Fibroblast of the aortic adventitia (primary cell): ENCODE data around the gene CLEC16A. TPM values are rescaled to one million over a fixed set of nuclear protein-coding genes. Genes with fewer than 3 reads are reported as not detected.

Source experiments
- DNase-seq: peaks from one replicate; pipeline ENCODE4 v3.0.0-alpha.2; 2010; ENCODE audit warnings: low read depth
- H3K4me3 ChIP-seq: 2 replicates; pipeline ENCODE4 v1.5.1; 2011; ENCODE audit warnings: low read depth, mild to moderate bottlenecking, control low read depth, low read length, moderate library complexity
- CTCF ChIP-seq: IDR thresholded peaks from 2 replicates; pipeline ENCODE4 v1.5.1; 2011; ENCODE audit warnings: mild to moderate bottlenecking, low read length, control low read depth, inconsistent platforms; ENCODE audit not compliant: insufficient read depth
- total RNA-seq: library from RNA; depleted of rRNA; stranded (reverse); fragments of >200 nt; gene quantifications from 2 replicates; pipeline ENCODE4 v1.2.3, GENCODE V29; 2012; ENCODE audit warnings: low replicate concordance

CLEC16A gene
- total RNA-seq, 1 donor, result 16.3 TPM

GRCh38 chr16:11171448-11171709 is 227.0 kb downstream of the CLEC16A start:
- no peak for DNase-seq
- no peak overlapping the region for H3K4me3 ChIP-seq
- no peak for TF ChIP-seq CTCF

GRCh38 chr16:11171757-11172299 is 227.5 kb downstream of the CLEC16A start:
- TF ChIP-seq CTCF, result no peak
- no peak overlapping the region for H3K4me3 ChIP-seq
- no peak for DNase-seq

- no peak for TF ChIP-seq CTCF
- no peak for DNase-seq
- no peak overlapping the region for H3K4me3 ChIP-seq
Measured at GRCh38 chr16:11173426-11173825, 229.1 kb downstream of the CLEC16A start.

GRCh38 chr16:11174141-11174540 is 229.8 kb downstream of the CLEC16A start:
- no peak for TF ChIP-seq CTCF
- no peak for DNase-seq
- no peak overlapping the region for H3K4me3 ChIP-seq

- no peak overlapping the region for H3K4me3 ChIP-seq
- DNase-seq, result no peak
- no peak for TF ChIP-seq CTCF
Measured at GRCh38 chr16:11175106-11175786, 230.9 kb downstream of the CLEC16A start.

GRCh38 chr16:11175787-11176341 is 231.5 kb downstream of the CLEC16A start:
- TF ChIP-seq CTCF, result no peak
- no peak for DNase-seq

More at GRCh38 chr16:11175787-11176341, 231.5 kb downstream of the CLEC16A start:
- H3K4me3 ChIP-seq, result no peak overlapping the region
